KG1 (cell line): Measurements from ENCODE around the gene ASCL4.
"Not testable (repeated sequence)": the region's sequence is repeated elsewhere in the genome, so short reads cannot be mapped to it uniquely, and the experiment has no call there.

ENCODE experiments used
- DNase-seq: peaks from one replicate; lab custom pipeline; 2025; lab: John Stamatoyannopoulos, UW

The ASCL4 gene, protein sequence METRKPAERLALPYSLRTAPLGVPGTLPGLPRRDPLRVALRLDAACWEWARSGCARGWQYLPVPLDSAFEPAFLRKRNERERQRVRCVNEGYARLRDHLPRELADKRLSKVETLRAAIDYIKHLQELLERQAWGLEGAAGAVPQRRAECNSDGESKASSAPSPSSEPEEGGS

DNA sequence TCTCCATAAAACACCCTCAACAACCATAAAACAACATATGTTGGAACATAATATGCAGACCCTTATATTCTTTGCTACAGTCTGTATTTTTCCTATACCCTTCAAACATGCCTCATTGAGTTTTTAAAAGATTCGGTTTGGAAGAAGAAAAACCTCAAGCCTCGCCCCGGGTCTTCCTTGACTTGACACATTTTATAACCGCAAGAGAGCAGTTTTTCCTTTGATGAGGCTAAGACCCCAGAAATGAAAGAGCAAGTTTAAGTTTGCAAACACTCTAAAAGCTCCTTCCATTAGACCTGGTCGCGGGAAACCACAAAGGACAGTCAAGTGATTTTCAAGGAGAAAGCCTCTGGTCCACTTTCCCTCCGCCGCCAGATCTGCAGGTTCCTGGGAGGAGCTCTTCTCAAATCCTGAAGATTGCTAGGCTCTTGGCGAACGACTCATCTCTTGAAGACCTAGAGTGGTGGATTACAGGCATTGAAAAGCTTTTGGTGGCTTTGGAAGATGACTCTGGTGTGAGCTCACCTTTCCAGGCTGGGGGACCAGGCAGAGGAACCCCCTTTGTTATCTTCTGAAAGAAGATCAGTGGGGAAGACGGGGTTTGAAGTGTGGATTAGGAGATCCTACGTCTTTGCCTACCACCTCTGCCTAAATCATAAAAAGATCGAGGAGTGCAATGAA, at the start of gene ASCL4:
TSS of gene ASCL4 (plus strand) at position 356 of the 681 bp plus-strand sequence. CDS start 515 bp downstream, outside the sequence.
- no peak for DNase-seq

DNA sequence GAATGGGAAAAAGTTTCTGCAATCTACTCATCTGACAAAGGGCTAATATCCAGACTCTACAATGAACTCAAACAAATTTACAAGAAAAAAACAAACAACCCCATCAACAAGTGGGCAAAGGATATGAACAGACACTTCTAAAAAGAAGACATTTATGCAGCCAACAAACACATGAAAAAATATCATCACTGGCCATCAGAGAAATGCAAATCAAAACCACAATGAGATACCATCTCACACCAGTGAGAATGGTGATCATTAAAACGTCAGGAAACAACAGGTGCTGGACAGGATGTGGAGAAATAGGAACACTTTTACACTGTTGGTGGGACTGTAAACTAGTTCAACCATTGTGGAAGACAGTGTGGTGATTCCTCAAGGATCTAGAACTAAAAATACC, 47.2 kb upstream of the ASCL4 start:
- DNase-seq, result not testable (repeated sequence)

- DNase-seq, result not testable (repeated sequence)
Measured at GRCh38 chr12:107727742-107728141, 46.8 kb upstream of the ASCL4 start.

DNA sequence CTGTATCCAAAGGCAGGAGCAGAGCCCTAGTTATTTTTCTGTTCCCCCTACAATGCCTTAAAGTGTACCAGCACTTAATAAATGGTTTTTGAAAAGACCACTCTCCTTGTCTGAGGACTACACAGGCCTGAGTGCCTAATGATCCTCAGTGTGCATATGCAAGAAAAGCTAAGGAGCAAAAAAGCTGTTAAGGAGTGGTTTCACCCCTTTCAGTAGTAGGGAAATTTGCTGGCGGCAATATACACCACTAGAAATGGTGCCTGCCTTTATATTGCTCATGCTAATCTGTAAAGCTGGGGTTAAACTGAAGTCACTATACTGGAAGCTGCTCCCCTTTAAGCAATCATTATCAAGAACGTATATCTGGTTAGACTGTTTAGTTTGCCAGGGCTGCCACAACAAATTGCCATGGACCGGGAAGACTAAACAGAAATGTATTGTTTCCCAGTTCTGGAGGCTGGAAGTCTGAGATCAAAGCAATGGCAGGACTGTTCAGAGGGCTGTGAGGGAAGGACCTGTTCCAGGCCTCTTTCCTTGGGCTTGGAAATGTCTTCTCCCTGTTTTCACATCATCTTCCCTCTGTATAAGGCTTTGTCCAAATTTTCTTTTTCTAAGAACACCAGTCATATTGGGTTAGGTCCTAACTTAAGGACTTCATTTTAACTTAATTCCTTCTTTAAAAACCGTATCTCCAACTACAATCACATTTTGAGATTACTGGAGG, 43.7 kb upstream of the ASCL4 start:
- no peak for DNase-seq

GRCh38 chr12:107731366-107731765, 43.1 kb upstream of the ASCL4 start:
- DNase-seq, result no peak

DNA sequence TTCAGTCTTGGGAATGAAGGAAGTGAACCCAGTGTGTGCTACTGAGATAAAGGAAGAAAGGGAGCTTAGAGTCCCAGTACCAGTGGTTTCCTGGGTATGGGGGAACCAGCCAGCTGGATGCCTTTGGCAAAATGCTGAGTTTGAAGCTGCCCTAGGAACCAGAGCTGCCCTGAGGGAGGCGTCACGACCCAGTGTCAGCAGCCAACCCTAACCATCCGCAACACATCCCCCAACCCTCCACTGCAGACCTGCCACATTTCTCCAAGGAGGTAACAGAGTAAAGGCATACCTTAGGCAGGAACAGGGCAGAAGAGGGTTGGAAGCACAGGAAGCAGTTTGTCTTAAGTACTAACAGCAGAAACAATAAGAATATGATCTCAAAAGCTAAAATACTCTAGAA, 42.1 kb upstream of the ASCL4 start:
- DNase-seq, result no peak

- DNase-seq, result no peak
Measured at GRCh38 chr12:107734139-107734538, 40.4 kb upstream of the ASCL4 start.

- DNase-seq, result no peak
Measured at GRCh38 chr12:107735763-107736162, 38.7 kb upstream of the ASCL4 start.

DNA sequence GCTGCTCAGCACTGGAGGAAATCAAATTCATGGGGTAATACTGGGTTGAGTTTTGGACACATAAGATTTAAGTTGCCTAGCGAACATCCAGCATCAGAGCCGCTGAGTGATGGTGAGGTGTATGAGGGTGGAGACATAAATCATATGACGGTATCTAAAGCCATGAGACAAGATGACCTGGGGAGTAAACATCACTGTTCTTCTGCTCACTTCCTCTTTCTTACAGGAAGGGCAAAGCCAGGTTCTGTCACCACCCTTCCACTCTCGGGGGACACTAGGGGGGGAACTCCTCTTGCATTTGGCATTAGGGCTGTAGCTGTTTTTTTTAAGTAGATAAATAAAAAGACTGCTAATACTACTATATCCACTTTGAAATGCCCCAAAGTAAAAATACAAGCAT, 37.6 kb upstream of the ASCL4 start:
- peak; percentile 2 for DNase-seq

DNA sequence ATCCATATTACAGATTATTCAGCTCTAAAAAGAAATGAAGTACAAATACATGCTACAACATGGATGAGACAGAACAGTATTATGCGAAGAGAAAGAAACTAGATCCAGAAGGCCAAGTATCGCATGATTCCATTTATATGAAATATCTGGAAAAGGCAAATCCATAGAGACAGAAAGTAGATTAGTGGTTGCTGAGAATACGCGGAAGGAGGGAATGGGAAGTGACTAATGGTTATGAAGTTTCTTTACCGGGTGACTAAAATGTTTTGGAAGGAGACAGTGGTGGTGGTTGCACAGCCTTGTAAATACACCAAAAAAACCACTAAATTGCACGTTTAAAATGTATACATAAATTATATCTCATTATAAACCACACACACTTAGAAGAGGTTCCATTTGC, 26.0 kb upstream of the ASCL4 start:
- DNase-seq, result no peak

DNA sequence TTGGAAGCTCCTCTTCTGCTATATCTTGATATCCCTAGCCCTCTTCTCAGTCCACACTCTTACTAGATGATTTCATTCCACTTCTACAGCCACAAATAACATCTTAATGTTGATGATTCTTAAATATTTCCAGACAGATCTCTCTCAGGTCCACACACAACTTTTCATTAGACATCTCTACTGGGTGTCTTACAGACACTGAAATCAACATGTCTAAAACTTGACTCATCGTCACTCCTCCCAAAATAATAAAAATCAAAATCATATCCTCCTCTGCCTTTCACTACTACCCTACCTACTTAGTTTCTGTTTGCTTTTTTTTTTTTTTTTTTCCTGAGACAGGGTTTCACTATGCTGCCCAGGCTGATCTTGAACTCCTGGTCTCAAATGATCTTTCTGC, 25.4 kb upstream of the ASCL4 start:
- DNase-seq, result no peak

DNA sequence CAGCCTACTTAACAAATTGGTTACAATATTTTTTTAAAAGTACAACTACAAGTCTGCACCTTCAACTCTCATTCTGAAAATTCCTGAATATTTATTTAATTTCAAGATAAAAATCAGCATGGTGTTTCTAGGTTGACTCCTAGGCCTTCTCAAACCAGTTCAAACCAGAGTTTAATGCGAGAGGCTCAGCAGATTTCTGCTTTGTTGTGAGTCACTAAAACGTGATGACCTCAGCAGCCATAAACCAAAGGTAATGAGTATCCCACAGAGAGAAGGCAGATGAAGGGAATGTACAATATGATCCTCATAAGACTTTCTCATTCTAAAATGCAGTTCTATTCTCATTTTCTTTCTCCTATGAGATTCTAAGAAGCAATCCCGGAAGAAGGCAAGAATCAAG, 15.1 kb upstream of the ASCL4 start:
- no peak for DNase-seq

DNA sequence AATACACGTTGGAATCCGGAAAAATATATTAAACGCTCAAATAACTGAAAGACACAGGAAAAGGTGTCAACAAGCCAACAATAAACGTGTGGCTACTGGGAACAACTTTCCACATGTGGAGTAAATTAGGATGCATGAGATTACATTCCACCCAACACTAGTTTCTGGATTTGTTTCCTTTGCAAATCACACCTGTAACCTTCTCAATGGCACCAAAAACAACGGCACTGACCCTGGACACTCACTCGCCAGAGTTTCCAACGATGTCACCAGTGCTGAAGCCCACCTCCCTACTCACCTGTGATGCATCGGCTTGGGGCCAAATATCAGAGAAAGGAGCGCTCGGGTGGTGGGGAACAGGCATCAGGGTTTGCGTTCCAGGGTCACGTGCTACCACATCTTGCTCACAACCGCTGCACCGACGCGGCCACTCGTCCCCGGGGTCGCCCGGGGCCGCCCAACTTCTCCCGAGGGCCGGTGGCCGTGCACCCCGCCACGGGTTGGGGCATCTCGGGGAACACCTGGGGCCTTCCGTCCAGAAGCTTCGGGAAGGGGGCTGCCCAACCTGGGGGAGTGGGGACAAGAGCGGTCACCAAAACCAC, 14.2 kb upstream of the ASCL4 start:
- peak; percentile 6 for DNase-seq

- peak; percentile 95 for DNase-seq
Measured at GRCh38 chr12:107760809-107761501, 13.5 kb upstream of the ASCL4 start, which contains the start of gene PRDM4. PRDM4 (minus strand) TSS chr12:107761137; CDS start chr12:107760515, 622 bp downstream.

GRCh38 chr12:107761502-107761904, 13.0 kb upstream of the ASCL4 start:
- no peak for DNase-seq

- DNase-seq, result no peak
Measured at GRCh38 chr12:107762874-107763273, 11.6 kb upstream of the ASCL4 start.

GRCh38 chr12:107764626-107765025, 9.9 kb upstream of the ASCL4 start:
- no peak for DNase-seq

GRCh38 chr12:107765316-107765715, 9.2 kb upstream of the ASCL4 start:
- no peak for DNase-seq

DNA sequence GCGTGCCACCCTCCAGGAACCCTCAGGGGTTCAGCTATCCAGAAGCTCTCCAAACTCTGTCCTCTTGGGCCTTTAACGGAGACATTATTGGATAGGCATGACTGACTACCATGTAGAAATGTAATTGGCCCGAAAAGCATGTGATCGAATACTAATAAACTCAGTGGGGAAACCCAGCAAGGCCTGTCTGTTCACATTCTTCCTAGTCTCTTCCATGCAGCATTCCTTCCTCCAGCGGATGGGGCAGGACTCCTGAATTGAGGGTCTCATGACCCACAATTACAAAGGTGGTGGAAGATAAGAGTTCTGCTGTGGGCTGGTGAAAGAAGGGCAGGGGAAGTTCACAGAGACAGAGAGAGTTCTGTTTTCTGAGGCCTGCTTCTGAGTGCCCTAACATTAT, 7.0 kb upstream of the ASCL4 start:
- DNase-seq, result no peak

GRCh38 chr12:107775093-107775721, 703 bp downstream of the ASCL4 start:
- DNase-seq, result no peak

- DNase-seq, result no peak
Measured at GRCh38 chr12:107776171-107776570, 1.7 kb downstream of the ASCL4 start.
